GM12891 (cell line): ENCODE data around the gene TMTC1.

ENCODE experiments used
- POLR2A ChIP-seq: IDR thresholded peaks from 2 replicates; pipeline ENCODE4 v1.6.1; 2011; ENCODE audit warnings: low read depth, low read length, control low read depth
- POLR2AphosphoS5 ChIP-seq: IDR thresholded peaks from 2 replicates; pipeline ENCODE4 v1.6.1; 2011; ENCODE audit warnings: low read depth, low read length, control low read depth
- POU2F2 ChIP-seq: IDR thresholded peaks from 2 replicates; pipeline ENCODE4 v1.6.1; 2011; ENCODE audit warnings: low read depth, mild to moderate bottlenecking, control low read depth, low read length, moderate library complexity

DNA sequence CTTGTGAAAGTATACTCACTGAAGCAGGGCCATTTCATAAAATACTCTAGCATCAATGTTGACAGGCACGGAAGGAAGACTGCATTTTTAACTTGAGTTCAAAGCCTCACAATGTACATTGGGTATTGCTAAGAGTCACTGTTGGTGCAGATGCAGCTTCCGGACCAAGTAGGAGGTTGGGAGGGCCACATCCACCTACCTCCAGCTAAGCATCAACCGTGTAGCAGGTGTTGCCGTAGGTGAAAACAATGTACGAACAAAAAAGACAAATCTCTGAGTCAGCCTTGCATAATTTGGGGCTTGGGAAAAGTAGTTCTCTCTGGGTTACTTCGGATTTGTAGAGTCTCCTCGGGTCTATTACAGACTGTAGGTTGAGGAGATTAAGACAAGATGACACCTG is 48.1 kb downstream of the TMTC1 start:
- TF ChIP-seq POLR2A = no peak
- TF ChIP-seq POLR2AphosphoS5 = no peak
- TF ChIP-seq POU2F2 = no peak
